ENCODE results near the gene C19orf67.

- TF ChIP-seq POLR2A (IDR thresholded peaks at IDR 0.05) (no peak), CTCF (IDR thresholded peaks at IDR 0.05 in 8 of 11, conservative IDR thresholded peaks at IDR 0.05 in 3 of 11) (no peak)
Observed at GRCh38 chr19:14096272-14096992, 10.8 kb upstream of the C19orf67 start.

All from spleen (tissue), 7 donors.